K562 (cell line): ENCODE data around the gene TSEN54. TPM values are rescaled to one million over a fixed set of nuclear protein-coding genes. Genes with fewer than 3 reads are reported as not detected.

ENCODE experiments used
- ATAC-seq: fragments of 200-7000 bp; cut with Tn5 transposase; 3 replicates; pipeline ENCODE4 v1.9.1; 2020; ENCODE audit warnings: moderate library complexity
- BruUV-seq: library from RNA; stranded (reverse); fragments of 400-500 nt; replicated peaks from 2 replicates; lab custom pipeline; 2021; lab: Mats Ljungman, UMichigan
- CTCF ChIA-PET: fragments of 300-600 bp; formaldehyde crosslinking; extraction: SDS; loops from one replicate; lab custom pipeline; 2021; ENCODE audit warnings: low intra/inter-chr PET ratio; lab: Yijun Ruan, JAX
- POLR2A ChIA-PET: fragments of 300-600, 350-650 bp; sonication (Branson Sonifier 250); formaldehyde crosslinking; extraction: SDS; loops from one replicate; lab custom pipeline; 2021; ENCODE audit warnings: antibody characterized with exemption, inconsistent platforms; lab: Yijun Ruan, JAX
- DNase-seq, 4 experiments: peaks; one replicate each; pipeline versions ENCODE4 v3.0.0 to v3.0.0-alpha.2; 2011 to 2018; ENCODE audit warnings: low spot score in 3 of 4, mixed read lengths in 3 of 4; ENCODE audit errors: extremely low read depth in 1 of 4
- FAIRE-seq: peaks from 2 replicates; lab custom pipeline; 2011; peaks lifted over from hg19 to GRCh38; lab: Jason Lieb, UNC
- H2AFZ ChIP-seq: 2 replicates; pipeline ENCODE4 v1.6.0; 2011; ENCODE audit warnings: low read depth, low read length, control low read depth, inconsistent platforms
- H3K27ac ChIP-seq: fragments of 200-600 bp; 3 replicates; pipeline ENCODE4 v1.8.0; 2011; ENCODE audit warnings: low read depth, mild to moderate bottlenecking, control low read depth, inconsistent platforms, low read length, moderate library complexity, mixed read lengths; ENCODE audit errors: extremely low read depth
- H3K27me3 ChIP-seq, 2 experiments: fragments of 300-600 bp in 1 of 2; 2 replicates in 1 of 2; 3 replicates in 1 of 2; pipeline versions ENCODE4 v1.6.0 to v1.8.0; 2011; ENCODE audit warnings: inconsistent platforms in 2 of 2, low read length in 2 of 2, mild to moderate bottlenecking in 1 of 2, mixed read lengths in 1 of 2, moderate library complexity in 1 of 2; ENCODE audit not compliant: control insufficient read depth in 2 of 2, insufficient read depth in 2 of 2
- H3K36me3 ChIP-seq: fragments of 300-600 bp; 3 replicates; pipeline ENCODE4 v1.8.0; 2011; ENCODE audit warnings: mild to moderate bottlenecking, low read length, inconsistent platforms; ENCODE audit not compliant: control insufficient read depth, insufficient read depth
- H3K4me1 ChIP-seq, 2 experiments: fragments of 200-600 bp in 1 of 2; replicated peaks in 1 of 2; 2 replicates in 1 of 2; 3 replicates in 1 of 2; pipeline versions ENCODE4 v1.5.1 to v1.8.0; 2011; ENCODE audit warnings: inconsistent platforms in 2 of 2, low read length in 2 of 2, mild to moderate bottlenecking in 1 of 2, mixed read lengths in 1 of 2, moderate library complexity in 1 of 2; ENCODE audit not compliant: control insufficient read depth in 2 of 2, insufficient read depth in 2 of 2
- H3K4me2 ChIP-seq: 2 replicates; pipeline ENCODE4 v1.6.1; 2011; ENCODE audit warnings: low read length, control low read depth, inconsistent platforms, mixed read lengths; ENCODE audit not compliant: insufficient read depth
- H3K4me3 ChIP-seq: fragments of 200-600 bp; sonication (generic), shearing (Covaris generic); 2 replicates; pipeline ENCODE4 v1.5.1; 2016; ENCODE audit warnings: control low read depth, inconsistent platforms
- H3K79me2 ChIP-seq: fragments of 200-600 bp; 3 replicates; pipeline ENCODE4 v1.8.0; 2011; ENCODE audit warnings: low read length, inconsistent platforms; ENCODE audit not compliant: control insufficient read depth, insufficient read depth
- H3K9ac ChIP-seq, 2 experiments: 2 replicates each; pipeline versions ENCODE4 v1.6.0 to v1.6.1; 2011; ENCODE audit warnings: low read depth in 2 of 2, low read length in 2 of 2, control low read depth in 1 of 2, inconsistent platforms in 1 of 2, mild to moderate bottlenecking in 1 of 2, mixed read lengths in 1 of 2; ENCODE audit not compliant: insufficient read depth in 1 of 2
- H3K9me1 ChIP-seq: one replicate; pipeline ENCODE4 v1.6.0; 2011; ENCODE audit warnings: inconsistent platforms, mild to moderate bottlenecking, low read length, moderate library complexity; ENCODE audit not compliant: control insufficient read depth, insufficient read depth
- H3K9me3 ChIP-seq: replicated peaks from 2 replicates; pipeline ENCODE4 v1.5.1; 2011; ENCODE audit warnings: low read depth, low read length, inconsistent platforms; ENCODE audit not compliant: control insufficient read depth, insufficient read depth
- H4K20me1 ChIP-seq: replicated peaks from 2 replicates; pipeline ENCODE4 v1.6.1; 2011; ENCODE audit warnings: low read length, inconsistent platforms, mixed read lengths; ENCODE audit not compliant: control insufficient read depth, insufficient read depth
- DIDO1 ChIP-seq: fragments of 450-650 bp; IDR thresholded peaks from 2 replicates; pipeline ENCODE4 v1.6.1; 2016; ENCODE audit warnings: low read depth, missing biosample characterization, missing genetic modification characterization
- FIP1L1 ChIP-seq: fragments of 200-400 bp; formaldehyde crosslinking; IDR thresholded peaks from 2 replicates; pipeline ENCODE4 v1.6.1; 2018; ENCODE audit warnings: mild to moderate bottlenecking, low read depth, low read length; ENCODE audit not compliant: poor library complexity, severe bottlenecking
- FOXA3 ChIP-seq, 2 experiments: fragments of 450-650 bp in 1 of 2; sonication (generic) in 1 of 2; formaldehyde crosslinking; IDR thresholded peaks in 1 of 2; conservative IDR thresholded peaks in 1 of 2; 2 replicates each; pipeline versions ENCODE4 v1.4.0 to v1.8.0; 2020 to 2022; ENCODE audit warnings: mild to moderate bottlenecking in 2 of 2, missing genetic modification reagents in 1 of 2
- JUNB ChIP-seq: fragments of 450-650 bp; formaldehyde crosslinking; conservative IDR thresholded peaks from 2 replicates; pipeline ENCODE4 v1.4.0; 2020; ENCODE audit warnings: mild to moderate bottlenecking
- KDM1A ChIP-seq, 2 experiments: fragments of 450-650 bp; IDR thresholded peaks; 2 replicates each; pipeline ENCODE4 v1.6.1; 2016; ENCODE audit warnings: mild to moderate bottlenecking in 2 of 2
- KLF10 ChIP-seq: fragments of 250-450 bp; sonication (Bioruptor Pico); IDR thresholded peaks from 2 replicates; pipeline ENCODE4 v1.6.1; 2021; ENCODE audit warnings: matching md5 sums
- MEF2A ChIP-seq: IDR thresholded peaks from 2 replicates; pipeline ENCODE4 v1.6.1; 2011; ENCODE audit warnings: low read depth, mild to moderate bottlenecking, low read length, moderate library complexity; ENCODE audit not compliant: control insufficient read depth
- NFIX ChIP-seq: fragments of 250-450 bp; sonication (Bioruptor Pico); IDR thresholded peaks from 2 replicates; pipeline ENCODE4 v1.4.0; 2020; ENCODE audit warnings: low read depth, mild to moderate bottlenecking, moderate library complexity
- NR4A1 ChIP-seq, 2 experiments: fragments of 250-450 bp in 1 of 2; fragments of 450-650 bp in 1 of 2; sonication (Bioruptor Pico) in 1 of 2; IDR thresholded peaks; 2 replicates each; pipeline versions ENCODE4 v1.4.0 to v1.6.1; 2016 to 2020; ENCODE audit warnings: mild to moderate bottlenecking in 2 of 2, missing compliant biosample characterization in 1 of 2, missing genetic modification characterization in 1 of 2, moderate library complexity in 1 of 2
- RCOR1 ChIP-seq, 2 experiments: IDR thresholded peaks; 2 replicates each; pipeline ENCODE4 v1.6.1; 2012; ENCODE audit warnings: low read depth in 2 of 2, low read length in 2 of 2, borderline replicate concordance in 1 of 2, improper control_type of control experiment in 1 of 2
- RHOXF2B ChIP-seq: fragments of 250-450 bp; sonication (Bioruptor Pico); conservative IDR thresholded peaks from 2 replicates; pipeline ENCODE4 v1.5.1; 2021
- SMARCA5 ChIP-seq: fragments of 450-650 bp; IDR thresholded peaks from 2 replicates; pipeline ENCODE4 v1.6.1; 2016
- SP2 ChIP-seq: IDR thresholded peaks from 2 replicates; pipeline ENCODE4 v1.6.1; 2011; ENCODE audit warnings: mild to moderate bottlenecking, low read depth, low read length, moderate library complexity; ENCODE audit not compliant: poor library complexity, severe bottlenecking; ENCODE audit errors: extremely low read depth
- XRCC4 ChIP-seq: IDR thresholded peaks from one replicate; pipeline ENCODE4 v1.6.1; 2011; ENCODE audit not compliant: insufficient read depth, insufficient read length; ENCODE audit errors: extremely low read depth
- ZFP36 ChIP-seq: fragments of 150-350 bp; IDR thresholded peaks from 2 replicates; pipeline ENCODE4 v1.6.1; 2018; ENCODE audit warnings: low read length, low read depth; ENCODE audit not compliant: partially characterized antibody
- ZNF263 ChIP-seq: sonication (generic); formaldehyde crosslinking; IDR thresholded peaks from 2 replicates; pipeline ENCODE4 v1.8.0; 2022; ENCODE audit warnings: mild to moderate bottlenecking, missing genetic modification reagents, borderline replicate concordance
- ZNF644 ChIP-seq: fragments of 200-800 bp; sonication (Bioruptor generic); IDR thresholded peaks from 2 replicates; pipeline ENCODE4 v1.6.1; 2016; ENCODE audit warnings: low read depth, missing genetic modification characterization, missing compliant biosample characterization
- ZNF695 ChIP-seq: fragments of 450-650 bp; formaldehyde crosslinking; IDR thresholded peaks from 2 replicates; pipeline ENCODE4 v1.4.0; 2020; ENCODE audit warnings: mild to moderate bottlenecking, moderate library complexity
- WGBS: fragments of 100-300 bp; shearing (Covaris generic); methylation state at CpG from one replicate; pipeline ENCODE4 v1.1.6; 2016; ENCODE audit warnings: low coverage, mixed read lengths; ENCODE audit not compliant: insufficient coverage; ENCODE audit errors: missing lambda C conversion rate; 5-methylcytosine and 5-hydroxymethylcytosine counted together
- in situ Hi-C: fragments of 300-500 bp; cut with MboI; formaldehyde crosslinking; loops from 4 replicates; pipeline ENCODE4 v1.15.0; 2018; ENCODE audit warnings: inconsistent platforms, mixed read lengths
- intact Hi-C: fragments of 100-400 bp; cut with micrococcal nuclease; formaldehyde crosslinking; loops from 2 replicates; pipeline ENCODE4 v1.14.2; 2022
- polyA plus RNA-seq, 8 experiments: library from polyadenylated mRNA; depleted of rRNA in 4 of 8; stranded (reverse) in 5 of 8; unstranded in 3 of 8; fragments of >200 nt; fragmentation: Nextera tagmentation in 2 of 8; fragmentation: Illumina TruSeq in 1 of 8; extraction: Ambion mirVana in 2 of 8; extraction: Trizol in 1 of 8; gene quantifications; 2 replicates each; pipeline versions ENCODE4 v1.2.1 to v1.2.3, GENCODE V29; 2011 to 2014; ENCODE audit warnings: inconsistent platforms in 1 of 8, missing spikeins in 1 of 8
- total RNA-seq, 7 experiments: library from RNA; depleted of rRNA in 6 of 7; stranded (reverse); fragments of >200 nt in 6 of 7; fragmentation: Illumina TruSeq in 2 of 7; extraction: Trizol in 2 of 7; gene quantifications; 2 replicates each; pipeline versions ENCODE4 v1.2.1 to v1.2.3, GENCODE V29; 2011 to 2021; ENCODE audit warnings: low replicate concordance in 1 of 7
- TF ChIP-seq, protein P1 (sequence below): fragments of 250-450 bp; sonication (Bioruptor Pico); IDR thresholded peaks from 2 replicates; pipeline ENCODE4 v1.6.1; 2021; ENCODE audit warnings: mild to moderate bottlenecking
- TF ChIP-seq, protein P2 (sequence below): fragments of 450-650 bp; IDR thresholded peaks from 2 replicates; pipeline ENCODE4 v1.6.1; 2016; ENCODE audit warnings: antibody characterized with exemption
- TF ChIP-seq, protein P3 (sequence below), 2 experiments: IDR thresholded peaks; 2 replicates each; pipeline ENCODE4 v1.6.1; 2011; ENCODE audit warnings: borderline replicate concordance in 1 of 2, control low read depth in 1 of 2, low read depth in 1 of 2, low read length in 1 of 2, mild to moderate bottlenecking in 1 of 2, mixed read lengths in 1 of 2, moderate library complexity in 1 of 2; ENCODE audit not compliant: insufficient read depth in 1 of 2, insufficient read length in 1 of 2, poor library complexity in 1 of 2, severe bottlenecking in 1 of 2; ENCODE audit errors: extremely low read depth in 1 of 2

TSEN54 gene
- total and polyA plus RNA-seq, 9 of the 15 experiments (the other 6 are each of a cell fraction or from before 2014, with no cell fraction given) = 5.9 to 64.3 (median 48.9) TPM

DNA sequence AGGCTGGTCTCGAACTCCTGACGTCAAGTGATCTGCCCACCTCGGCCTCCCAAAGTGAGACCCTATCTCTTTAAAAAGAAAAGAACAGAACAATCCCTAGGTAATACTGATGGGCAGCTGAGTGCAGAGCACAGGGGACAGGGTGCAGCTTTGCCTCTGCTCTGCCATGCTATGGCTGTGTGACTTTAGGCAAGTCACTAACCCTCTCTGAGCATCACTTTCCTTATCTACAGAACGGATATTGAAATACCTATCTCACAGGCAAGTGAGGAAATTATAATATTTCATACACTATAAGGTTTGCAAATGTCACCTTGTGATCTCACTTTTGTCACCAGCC, 5.1 kb upstream of the TSEN54 start:
- WGBS = 67% methylated on average over 2 of the region's 4 CpGs
- peaks cover 11% of the 10 kb centered on the region for H4K20me1 ChIP-seq
- no peak overlapping the region for H3K27ac ChIP-seq
- intact Hi-C loops = no loop called here
- CTCF ChIA-PET = no interaction called here
- H3K4me3 ChIP-seq = no peak overlapping the region
- peaks cover 18 to 79% of the 10 kb centered on the region in 2 experiments for H3K4me1 ChIP-seq
- FAIRE-seq (no peak), ATAC-seq (no peak), DNase-seq (no peak)
- H3K9ac ChIP-seq = peak overlapping the region in 1 of 2 experiments; percentile 87; a peak in 2 of 4 replicates
- H3K36me3 ChIP-seq = peaks cover 5% of the 10 kb centered on the region; the same call in 1 of the 3 replicates
- in situ Hi-C loops = no loop called here
- no TSS peak for BruUV-seq
- H3K4me2 ChIP-seq = no peak overlapping the region
- no peaks in the 10 kb centered on the region for H3K27me3 ChIP-seq
- no peaks in the 10 kb centered on the region; the same call in 2 of the 3 replicates for H3K79me2 ChIP-seq
- H2AFZ ChIP-seq = no peak overlapping the region
- POLR2A ChIA-PET = interaction anchor here (2.2 kb wide), 1 partner anchor 8 kb away, joined by 9 read pairs; no protein-coding TSS in a partner anchor
- no peaks in the 10 kb centered on the region for H3K9me1 ChIP-seq
- H3K9me3 ChIP-seq = no peaks in the 10 kb centered on the region
- TF ChIP-seq RCOR1 (IDR thresholded peaks at IDR 0.05; ENCODE audit: borderline replicate concordance in 1 of 2, low read depth in 2 of 2, low read length in 2 of 2) = peak in 1 of 2 experiments; percentile 46; a peak in 2 of 4 replicates
- no peak for TF ChIP-seq FIP1L1
- no peak for TF ChIP-seq ZNF644 (tag)
- TF ChIP-seq SP2 = no peak
- no peak for TF ChIP-seq NR4A1 (CRISPR knock-in tag; IDR thresholded peaks at IDR 0.05)
- no peak for TF ChIP-seq NR4A1 (tag; IDR thresholded peaks at IDR 0.05)
- no peak for TF ChIP-seq ZNF695 (CRISPR knock-in tag)
- no peak for TF ChIP-seq MEF2A
- no peak for TF ChIP-seq KLF10 (CRISPR knock-in tag)
- TF ChIP-seq, protein P1, sequence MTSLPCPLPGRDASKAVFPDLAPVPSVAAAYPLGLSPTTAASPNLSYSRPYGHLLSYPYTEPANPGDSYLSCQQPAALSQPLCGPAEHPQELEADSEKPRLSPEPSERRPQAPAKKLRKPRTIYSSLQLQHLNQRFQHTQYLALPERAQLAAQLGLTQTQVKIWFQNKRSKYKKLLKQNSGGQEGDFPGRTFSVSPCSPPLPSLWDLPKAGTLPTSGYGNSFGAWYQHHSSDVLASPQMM (CRISPR knock-in tag) = no peak
- TF ChIP-seq JUNB (CRISPR knock-in tag) = no peak
- TF ChIP-seq XRCC4 = no peak
- TF ChIP-seq NFIX = no peak
- TF ChIP-seq KDM1A (IDR thresholded peaks at IDR 0.05) = peak; percentile 75 to 85
- no peak for TF ChIP-seq FOXA3 (CRISPR knock-in tag; conservative IDR thresholded peaks at IDR 0.05 in 1 of 2, IDR thresholded peaks at IDR 0.05 in 1 of 2)
- TF ChIP-seq, protein P2, sequence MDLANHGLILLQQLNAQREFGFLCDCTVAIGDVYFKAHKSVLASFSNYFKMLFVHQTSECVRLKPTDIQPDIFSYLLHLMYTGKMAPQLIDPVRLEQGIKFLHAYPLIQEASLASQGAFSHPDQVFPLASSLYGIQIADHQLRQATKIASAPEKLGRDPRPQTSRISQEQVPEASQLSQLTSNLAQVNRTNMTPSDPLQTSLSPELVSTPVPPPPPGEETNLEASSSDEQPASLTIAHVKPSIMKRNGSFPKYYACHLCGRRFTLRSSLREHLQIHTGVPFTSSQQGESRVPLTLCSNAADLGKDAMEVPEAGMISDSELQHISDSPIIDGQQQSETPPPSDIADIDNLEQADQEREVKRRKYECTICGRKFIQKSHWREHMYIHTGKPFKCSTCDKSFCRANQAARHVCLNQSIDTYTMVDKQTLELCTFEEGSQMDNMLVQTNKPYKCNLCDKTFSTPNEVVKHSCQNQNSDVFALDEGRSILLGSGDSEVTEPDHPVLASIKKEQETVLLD = no peak
- TF ChIP-seq, protein P3, sequence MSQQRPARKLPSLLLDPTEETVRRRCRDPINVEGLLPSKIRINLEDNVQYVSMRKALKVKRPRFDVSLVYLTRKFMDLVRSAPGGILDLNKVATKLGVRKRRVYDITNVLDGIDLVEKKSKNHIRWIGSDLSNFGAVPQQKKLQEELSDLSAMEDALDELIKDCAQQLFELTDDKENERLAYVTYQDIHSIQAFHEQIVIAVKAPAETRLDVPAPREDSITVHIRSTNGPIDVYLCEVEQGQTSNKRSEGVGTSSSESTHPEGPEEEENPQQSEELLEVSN (IDR thresholded peaks at IDR 0.05; ENCODE audit: borderline replicate concordance in 1 of 2, extremely low read depth in 1 of 2, insufficient read depth in 1 of 2, insufficient read length in 1 of 2, low read depth in 1 of 2, low read length in 1 of 2, poor library complexity in 1 of 2, severe bottlenecking in 1 of 2) = no peak
- peak; percentile 69; the same call in 1 of the 2 replicates for TF ChIP-seq SMARCA5
- no peak for TF ChIP-seq DIDO1 (tag)
- TF ChIP-seq RHOXF2B (CRISPR knock-in tag) = no peak
- no peak for TF ChIP-seq ZNF263 (CRISPR knock-in tag)
- peak; percentile 86 for TF ChIP-seq ZFP36
